DMS114 treated with DMSO at 0.1 percent for 48 hours (cell line): ENCODE measurements around the gene FMN1.

ENCODE experiments used
- DNase-seq: peaks from one replicate; lab custom pipeline; 2025; ENCODE audit not compliant: unreplicated experiment; lab: John Stamatoyannopoulos, UW

FMN1 gene

GRCh38 chr15:33027306-33028035, 167.0 kb downstream of the FMN1 start:
- DNase-seq: no peak

DNA sequence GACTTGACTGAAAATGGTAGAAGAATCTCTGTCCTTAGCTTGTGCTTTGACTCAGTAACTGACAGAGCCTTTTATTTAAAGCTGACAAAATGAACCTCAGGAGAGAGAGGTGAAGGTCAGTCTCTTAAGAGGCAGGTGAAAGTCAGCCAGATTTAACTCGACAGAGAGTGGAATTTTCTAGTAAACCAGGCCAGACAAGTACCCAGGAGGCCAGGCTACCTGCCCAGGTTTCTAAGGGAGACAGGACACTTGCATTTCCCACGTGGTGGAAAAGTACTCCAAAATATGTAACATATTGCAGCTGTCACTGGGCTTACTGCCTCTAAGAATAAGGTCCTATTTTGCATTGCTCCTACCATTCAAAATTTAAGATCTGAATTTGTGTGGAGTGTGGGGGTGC, 167.9 kb downstream of the FMN1 start:
- DNase-seq: no peak

GRCh38 chr15:33022629-33023028, 171.9 kb downstream of the FMN1 start:
- DNase-seq: no peak

- peak; percentile 36 for DNase-seq
Measured at GRCh38 chr15:33021806-33022389, 172.6 kb downstream of the FMN1 start.

DNA sequence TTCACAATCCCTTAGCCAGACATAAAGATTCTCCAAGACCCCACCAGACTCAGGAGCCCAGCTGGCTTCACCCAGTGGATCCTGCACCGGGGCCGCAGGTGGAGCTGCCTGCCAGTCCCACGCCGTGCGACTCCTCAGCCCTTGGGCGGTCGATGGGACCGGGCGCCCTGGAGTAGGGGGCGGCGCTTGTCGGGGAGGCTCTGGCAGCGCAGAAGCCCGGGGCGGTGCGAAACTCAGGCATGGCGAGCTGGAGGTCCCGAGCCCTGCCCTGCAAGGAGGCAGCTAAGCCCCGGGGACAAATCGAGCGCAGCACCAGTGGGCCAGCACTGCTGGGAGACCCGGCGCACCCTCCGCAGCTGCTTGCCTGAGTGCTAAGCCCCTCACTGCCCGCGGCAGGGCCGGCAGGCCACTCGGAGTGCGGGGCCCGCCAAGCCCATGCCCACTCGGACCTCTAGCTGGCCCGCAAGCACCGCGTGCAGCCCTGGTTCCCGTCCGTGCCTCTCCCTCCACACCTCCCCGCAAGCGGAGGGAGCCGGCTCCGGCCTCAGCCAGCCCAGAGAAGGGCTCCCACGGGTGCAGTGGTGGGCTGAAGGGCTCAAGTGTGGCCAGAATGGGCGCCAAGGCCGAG, 175.0 kb downstream of the FMN1 start:
- no peak for DNase-seq

GRCh38 chr15:33016405-33017024, 178.0 kb downstream of the FMN1 start:
- no peak for DNase-seq

- DNase-seq: no peak
Measured at GRCh38 chr15:33014586-33014985, 179.9 kb downstream of the FMN1 start.

DNA sequence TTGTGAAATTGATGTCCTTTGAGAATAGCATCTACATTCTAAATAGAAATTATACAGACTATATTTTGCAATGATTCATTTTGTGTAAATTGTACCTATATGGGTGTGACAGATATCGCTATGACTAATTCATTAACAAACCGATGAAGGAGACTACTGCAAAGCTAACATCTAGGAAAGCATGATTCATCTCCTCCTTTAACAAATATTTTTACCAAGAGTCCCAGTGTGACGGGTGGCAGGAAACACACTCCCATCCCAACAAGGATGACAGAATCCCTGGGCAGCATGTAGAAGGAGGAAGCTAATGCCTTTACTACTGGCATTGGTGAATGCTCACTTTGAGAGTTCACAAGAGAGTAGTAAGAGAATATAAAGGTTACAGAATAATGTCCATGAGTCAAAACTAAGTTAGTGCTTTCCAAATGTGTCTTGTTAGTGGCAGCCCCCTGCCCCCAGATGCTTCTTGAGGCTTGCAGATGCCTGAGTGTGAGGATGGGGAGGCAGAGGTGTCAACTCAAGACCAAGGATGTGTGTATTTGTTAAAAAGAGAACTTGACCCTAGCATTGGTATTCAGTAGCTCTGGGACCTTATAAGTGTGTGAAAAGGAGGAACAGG, 180.6 kb downstream of the FMN1 start:
- DNase-seq: no peak

- DNase-seq: no peak
Measured at GRCh38 chr15:33011976-33012375, 182.5 kb downstream of the FMN1 start.

DNA sequence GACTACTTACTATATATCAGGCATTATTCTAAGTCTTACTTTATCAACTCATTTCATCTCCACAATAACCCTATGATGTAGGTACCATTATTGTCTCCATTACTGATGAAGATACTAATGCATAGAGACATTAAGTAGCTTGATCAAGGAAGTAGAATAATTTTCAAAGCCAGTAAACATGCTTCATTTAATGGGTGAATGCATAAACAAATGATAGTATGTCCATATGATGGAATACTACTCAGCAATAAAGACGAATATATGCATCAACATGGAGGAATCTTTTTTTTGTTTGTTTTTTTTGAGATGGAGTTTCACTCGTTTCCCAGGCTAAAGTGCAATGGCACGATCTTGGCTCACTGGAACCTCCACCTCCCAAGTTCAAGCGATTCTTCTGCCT, 184.9 kb downstream of the FMN1 start:
- no peak for DNase-seq

- DNase-seq: no peak
Measured at GRCh38 chr15:33009026-33009425, 185.5 kb downstream of the FMN1 start.

DNA sequence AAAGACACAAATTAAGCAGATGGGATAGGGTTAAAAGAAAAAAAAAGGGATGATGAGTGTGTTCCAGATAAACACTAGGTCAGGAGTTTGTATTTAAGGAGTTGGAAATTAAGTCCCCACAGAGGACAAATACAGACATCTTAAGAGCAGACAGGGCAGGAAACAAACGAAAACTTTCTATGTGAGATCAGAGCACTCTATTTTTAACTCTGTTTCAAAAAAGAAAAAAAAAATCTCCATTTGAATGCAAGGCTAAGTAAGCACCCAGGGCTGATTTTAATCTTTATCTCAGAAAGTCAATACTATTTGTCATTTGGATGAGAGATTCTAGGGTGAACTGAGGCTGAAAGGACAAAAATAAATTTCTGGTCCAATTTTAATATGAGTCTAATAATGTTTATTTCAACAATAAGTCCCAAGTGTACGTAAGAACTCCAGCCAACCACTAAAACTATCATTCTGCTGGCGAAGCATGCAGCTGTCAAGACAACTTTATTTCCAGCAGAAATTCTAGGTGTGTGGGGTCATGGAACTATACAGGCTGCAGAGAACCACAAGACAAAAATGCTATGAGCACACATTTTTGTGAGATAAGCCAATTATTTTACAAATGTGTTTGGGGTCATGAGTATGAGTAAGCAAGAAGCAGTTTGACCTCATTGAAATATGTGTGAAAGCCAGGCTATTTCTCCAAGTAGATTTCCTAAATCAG, 186.1 kb downstream of the FMN1 start:
- DNase-seq: no peak

DNA sequence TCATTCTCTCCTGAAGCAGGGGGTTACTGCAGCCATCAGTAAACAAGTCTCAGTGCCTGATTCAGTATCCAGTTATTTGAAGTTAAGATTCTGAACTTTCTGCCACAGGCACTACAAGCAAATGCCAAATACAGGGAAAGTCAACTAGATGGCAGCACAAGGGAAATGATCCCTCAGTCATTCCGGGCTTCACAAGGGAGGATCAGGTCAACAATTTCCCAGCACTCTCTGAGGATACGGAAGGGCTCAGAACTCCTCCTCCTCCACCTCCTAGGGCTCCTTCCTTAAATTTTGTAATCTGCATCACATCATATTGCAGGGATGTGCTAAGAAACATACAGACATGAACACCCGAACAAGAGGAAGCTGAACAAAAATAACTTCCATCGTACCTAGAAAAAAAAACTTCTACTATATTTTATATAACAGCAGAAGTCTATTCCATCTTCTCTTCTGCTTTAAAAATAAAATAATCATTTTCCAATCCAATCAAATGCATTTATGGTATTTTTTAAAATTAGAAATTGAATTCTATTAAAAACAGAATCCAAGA, 187.1 kb downstream of the FMN1 start:
- peak; percentile 5 for DNase-seq

DNA sequence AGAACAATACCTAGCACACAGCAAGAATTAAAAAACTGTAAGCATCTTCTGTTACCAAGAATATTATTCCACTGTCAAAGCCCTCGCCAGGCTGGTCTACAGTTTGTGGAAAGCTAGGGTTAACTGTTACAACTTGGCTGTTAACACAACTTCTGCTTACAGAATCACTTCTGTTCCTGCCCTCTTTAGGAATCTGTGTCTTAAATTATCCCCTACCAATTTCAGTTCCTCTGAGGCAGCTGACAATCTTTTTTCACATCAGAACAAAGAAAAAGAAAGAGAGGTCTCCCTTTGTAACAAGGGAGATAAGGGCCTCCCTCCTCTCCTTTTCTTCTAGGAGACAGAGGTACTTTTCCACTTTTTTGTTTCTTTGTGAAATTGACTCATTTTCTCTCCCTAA, 188.9 kb downstream of the FMN1 start:
- no peak for DNase-seq

- DNase-seq: no peak
Measured at GRCh38 chr15:33001926-33002325, 192.6 kb downstream of the FMN1 start.

GRCh38 chr15:32998979-32999672, 195.4 kb downstream of the FMN1 start:
- DNase-seq: no peak

DNA sequence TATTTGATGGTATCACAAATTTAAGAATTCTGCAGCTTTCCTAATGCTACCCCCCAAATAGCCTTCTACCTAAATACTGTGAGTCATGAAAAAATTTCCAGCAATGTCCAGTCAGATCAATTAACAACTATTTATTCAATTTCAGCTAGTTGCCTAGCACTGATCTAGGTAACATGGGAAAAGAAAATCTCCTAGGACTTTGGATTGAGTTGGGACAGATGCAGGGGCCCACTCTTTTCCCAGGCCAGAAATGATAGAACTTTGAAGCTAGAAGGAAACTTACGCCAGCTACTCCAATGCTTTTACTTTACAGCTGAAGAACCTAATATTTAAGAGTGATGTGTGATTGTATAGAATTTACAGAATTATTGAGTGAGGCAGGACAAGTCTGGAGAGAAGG, 196.3 kb downstream of the FMN1 start:
- DNase-seq: no peak

GRCh38 chr15:32994810-32995424, 199.6 kb downstream of the FMN1 start:
- DNase-seq: peak; percentile 51

DNA sequence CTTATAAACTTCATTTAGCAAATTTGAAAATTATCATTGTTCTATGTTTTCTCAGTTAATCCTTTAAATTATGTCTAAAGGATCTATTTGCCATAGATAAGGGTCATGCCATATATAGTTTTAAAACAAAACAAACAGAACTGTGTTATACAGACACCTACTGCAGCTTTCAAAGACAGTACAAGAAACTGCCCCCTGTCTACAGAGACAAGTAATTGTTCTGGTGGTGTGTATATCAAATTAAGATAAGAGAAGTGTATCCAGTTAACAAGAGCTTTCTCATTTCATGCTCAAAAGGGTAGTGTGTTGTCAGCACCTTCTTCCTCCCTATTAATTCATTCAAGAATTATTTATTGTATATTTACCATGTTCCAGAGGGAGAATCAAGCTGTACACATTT, 201.2 kb downstream of the FMN1 start:
- DNase-seq: no peak
